Measurements from ENCODE around the gene OXSR1.

- TF ChIP-seq POLR2A (IDR thresholded peaks at IDR 0.05) (no peak), CTCF (IDR thresholded peaks at IDR 0.05) (no peak), EP300 (IDR thresholded peaks at IDR 0.05) (no peak)
These were observed 48.1 kb upstream of the OXSR1 start for GRCh38 chr3:38117163-38117716.
